DMS79 treated with DMSO at 0.1 percent for 48 hours (cell line): Measurements from ENCODE around the gene RNGTT.

Experiments
- DNase-seq: peaks from one replicate; lab custom pipeline; 2025; lab: John Stamatoyannopoulos, UW

The RNGTT gene

DNA sequence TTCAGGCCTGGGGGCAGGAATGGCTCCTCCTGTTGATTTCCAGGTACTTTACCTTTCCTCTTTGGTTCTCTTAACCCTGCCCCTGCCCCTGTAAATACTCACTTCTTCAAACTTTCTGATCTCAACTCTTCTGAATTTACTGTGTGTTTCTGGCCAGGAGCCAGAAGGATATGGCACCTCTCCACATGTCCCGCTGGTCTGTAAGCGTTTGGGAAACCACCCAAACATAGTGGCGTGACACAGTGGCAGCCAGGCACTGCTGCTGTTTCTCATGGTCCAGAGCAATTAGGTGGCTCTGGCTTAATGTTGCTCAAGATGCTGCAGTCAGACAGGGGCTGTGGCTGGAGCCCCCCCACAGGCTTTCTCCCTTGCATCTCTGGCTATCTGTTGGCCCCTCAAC is 374.5 kb downstream of the RNGTT start:
- no peak for DNase-seq

DNA sequence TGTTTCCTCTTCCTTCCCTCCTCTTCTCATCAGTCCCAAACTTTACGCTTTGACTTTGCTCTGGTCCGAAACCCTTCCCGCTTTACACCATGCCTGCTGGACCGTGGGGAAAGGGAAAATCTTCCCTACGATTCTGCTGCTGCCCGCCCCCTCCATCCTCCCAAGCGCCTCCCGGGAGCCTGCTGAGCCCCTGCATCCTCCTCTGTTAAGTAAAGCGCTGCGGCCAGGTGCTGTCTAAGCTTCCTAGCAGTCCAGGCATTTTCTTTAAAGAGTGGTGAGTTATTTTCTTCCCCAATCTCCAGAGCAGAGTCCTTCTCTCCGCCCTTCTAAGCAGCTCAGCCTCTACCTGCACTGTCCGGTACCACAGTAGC is 376.3 kb downstream of the RNGTT start:
- DNase-seq, result no peak

DNA sequence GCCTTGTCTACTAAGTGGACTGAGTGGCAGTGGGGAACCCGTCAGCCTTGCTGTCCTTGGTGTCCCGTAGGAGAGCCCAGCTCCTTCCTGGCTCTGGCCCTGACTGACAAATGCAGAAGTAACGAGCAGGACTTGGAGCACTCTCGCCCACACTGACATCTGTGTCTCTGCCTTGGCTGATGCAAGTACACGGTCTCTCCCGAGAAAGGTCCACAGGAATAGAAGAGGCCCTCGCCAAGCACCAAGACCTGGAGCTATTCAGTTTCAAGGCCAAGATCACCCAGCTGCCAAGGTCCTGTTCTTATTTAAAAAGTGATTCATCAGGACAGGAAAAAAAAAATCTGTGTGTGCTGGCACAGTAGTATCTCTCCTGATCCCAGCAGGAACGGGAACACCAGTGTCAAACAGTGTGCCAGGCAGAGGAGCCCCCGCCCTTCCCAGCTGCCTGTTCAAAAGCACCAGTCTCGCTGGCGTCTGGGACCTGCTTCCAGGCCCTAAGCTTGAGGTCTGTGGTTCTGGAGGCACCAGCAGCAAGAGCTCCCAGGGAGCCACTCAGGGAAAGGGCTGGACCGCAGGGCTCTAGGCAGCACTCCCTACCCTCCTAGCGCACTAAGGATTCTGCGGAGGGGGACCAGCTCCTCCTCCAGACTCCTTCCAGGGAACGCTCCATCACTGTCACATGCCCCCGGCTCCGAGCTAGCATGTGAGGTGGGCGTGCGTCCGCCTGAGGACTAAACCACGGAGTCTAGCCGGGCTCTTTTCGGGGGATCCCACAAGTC is 376.9 kb downstream of the RNGTT start:
- no peak for DNase-seq

DNA sequence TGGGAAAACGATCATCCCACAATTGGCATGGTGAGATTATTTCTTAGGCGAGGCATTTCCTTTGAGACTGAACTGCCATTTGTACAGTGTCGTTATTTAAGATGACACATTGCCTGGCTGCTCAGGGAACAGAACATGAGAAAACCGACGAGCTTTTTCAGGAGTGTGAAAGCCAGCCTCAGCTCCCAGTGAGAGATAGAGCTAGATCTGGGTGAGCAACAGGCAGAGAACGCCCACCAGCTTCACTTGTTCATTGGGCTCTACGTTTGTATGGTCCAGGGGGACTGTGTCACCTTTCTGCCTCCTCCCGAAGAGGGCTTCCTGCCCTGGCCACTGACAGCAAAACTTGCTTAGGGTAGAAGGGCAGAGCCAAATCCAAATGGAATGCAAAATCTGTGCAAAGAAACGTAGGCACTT is 378.1 kb downstream of the RNGTT start:
- DNase-seq, result no peak

DNA sequence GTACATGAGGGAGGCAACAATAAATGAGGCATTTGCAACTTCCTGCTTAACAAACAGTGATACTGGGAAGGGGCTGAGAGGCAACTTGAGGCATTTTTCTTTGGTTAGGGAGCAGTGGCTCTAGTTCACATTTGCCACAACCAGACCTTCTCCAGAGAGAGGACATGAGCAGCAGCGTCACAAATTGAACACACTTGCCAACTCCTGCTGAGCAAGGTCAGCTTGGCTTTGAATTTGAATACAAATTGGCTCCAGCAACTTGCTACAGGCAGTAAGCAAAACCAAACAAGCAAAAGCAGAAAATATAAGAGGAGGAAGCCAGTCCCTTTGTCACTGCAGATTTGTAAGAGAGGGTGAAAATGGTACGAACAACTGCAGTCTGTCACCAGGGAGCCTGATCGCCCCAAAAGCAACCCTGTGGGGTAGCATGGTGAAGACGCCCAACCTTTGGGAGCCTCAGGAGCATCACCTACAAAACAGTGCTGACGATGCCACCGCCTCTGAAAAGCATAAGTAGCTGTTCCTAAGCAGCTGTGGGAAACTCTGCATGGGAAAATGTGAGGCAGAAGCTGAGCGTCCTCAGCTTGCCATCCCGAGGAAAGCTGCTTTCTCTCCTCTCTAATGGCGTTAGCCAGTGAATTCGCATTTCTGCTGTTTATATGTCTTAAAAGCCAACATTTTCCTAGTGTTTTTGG is 378.7 kb downstream of the RNGTT start:
- DNase-seq, result no peak

DNA sequence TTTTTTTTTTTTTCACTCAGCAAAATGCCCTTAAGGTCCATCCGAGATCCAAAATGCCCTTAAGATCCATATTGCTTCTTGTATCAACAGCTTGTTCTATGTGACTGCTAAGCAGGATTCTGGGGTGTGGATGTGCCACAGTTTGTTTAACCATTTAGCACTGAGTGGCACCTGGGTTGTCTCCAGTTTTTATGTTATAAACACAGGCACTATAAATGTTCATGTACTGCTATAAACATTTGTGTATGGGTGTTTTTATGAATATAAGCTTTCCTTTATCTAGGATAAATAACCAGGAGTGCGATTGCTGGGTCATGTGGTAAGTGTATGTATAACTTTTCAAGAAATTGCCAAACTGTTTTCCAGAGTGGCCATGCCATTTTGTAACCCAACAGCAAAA is 386.0 kb downstream of the RNGTT start:
- no peak for DNase-seq

DNA sequence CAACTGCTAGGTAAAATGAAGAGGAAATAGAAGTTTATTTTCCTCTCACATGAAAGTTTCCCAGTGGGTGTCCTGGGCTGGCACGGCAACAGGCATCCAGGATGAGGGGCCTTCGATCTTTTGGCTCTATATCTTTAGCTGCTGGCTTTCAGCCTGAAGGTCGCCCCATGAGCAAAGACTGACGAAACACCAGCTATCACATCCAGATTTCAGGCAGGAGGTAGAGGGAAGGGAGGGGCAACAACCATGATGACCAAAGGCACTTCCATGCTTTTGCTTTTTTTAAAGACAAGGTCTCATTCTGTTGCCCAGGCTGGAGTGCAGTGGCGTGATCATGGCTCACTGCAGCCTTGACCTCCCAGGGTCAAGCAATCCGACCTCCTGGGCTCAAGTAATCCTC is 387.9 kb downstream of the RNGTT start:
- DNase-seq, result no peak

DNA sequence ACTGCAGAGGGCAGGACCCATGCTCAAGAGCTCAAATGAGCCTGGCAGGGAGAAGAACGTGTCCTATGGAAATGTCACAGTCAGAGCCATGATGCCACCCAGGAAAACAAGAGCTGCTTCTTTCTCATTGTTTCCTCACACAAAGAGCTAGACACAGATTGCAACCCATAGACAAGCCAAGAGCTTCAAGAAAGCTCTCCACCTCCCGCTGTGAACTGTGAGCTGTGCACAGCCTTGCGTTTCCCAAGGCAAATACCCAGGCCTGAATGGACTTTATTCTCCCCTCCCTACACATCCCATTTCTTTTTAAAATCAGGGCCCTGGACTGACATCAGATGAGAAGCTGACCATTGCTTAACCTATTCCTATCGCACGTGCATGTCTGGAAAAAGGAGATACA is 388.8 kb downstream of the RNGTT start:
- DNase-seq, result no peak

DNA sequence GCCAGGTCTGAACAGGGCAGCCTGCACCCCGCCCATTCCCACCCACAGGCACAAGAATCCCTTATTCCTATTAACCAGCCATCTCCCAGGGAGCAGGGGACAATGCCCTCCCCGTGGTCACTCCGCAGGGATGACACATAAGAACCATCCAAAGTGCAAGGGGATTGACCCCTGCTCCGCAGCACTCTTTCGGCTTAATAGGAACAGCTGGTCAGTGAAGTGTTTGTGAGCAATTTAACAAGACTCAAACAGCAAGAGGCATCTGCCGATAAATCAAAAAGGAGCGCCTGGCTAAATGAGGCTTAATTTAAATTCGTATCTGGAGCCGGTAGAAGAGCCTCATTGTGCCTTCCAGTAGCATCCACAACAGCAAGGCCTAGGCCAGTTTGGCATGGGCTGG is 389.4 kb downstream of the RNGTT start:
- no peak for DNase-seq

DNA sequence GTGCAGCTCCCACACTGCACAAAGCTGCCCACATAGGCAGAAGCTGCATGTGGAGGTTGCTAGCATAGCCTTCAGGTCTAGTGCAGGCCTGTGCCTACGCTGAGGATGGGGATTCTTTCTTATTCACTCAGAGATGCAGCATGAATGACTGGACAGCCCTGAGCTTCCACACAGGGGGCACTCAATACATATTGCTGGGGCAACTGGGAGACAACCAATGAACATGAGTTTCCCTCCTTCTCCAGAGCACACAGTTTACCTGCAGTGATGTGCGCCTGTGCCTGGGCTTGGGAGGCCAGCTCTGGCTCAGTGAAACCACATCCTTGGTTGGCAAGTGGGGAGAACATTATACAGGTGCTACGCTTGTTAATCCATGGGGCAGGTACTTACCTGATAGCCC is 389.9 kb downstream of the RNGTT start:
- no peak for DNase-seq

DNA sequence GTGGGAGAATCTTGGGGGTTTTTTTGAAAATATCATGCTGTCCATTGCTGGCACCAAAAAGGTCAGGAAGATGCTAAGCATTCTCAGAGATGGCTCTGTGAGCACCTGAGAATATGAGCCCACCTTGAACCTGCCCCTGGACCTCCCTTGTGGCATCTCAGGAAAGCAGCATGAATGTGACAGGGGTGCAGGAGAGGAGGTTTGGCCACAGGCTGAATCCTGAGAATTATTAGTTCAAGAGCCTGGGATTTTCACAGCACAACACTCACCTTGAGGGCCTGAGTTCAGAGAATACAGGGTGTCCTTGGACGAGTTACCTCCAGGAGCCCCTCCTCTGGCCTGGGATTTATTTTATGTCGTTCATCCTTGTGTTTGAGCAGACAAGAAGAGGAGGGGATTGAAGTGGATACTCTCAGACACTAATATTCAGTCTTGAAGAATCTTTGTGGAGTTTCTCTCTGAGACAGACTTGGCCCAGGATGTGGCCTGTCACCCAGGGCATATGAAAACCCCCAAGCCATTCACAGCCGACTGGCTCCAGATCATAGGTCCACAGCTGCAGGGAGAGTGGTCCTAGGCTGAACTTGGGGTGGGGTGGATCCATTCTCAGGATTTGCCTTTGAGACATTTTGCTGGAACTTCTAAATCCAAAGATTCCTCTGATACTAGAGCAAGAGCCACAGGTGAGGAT is 390.8 kb downstream of the RNGTT start:
- DNase-seq, result no peak

DNA sequence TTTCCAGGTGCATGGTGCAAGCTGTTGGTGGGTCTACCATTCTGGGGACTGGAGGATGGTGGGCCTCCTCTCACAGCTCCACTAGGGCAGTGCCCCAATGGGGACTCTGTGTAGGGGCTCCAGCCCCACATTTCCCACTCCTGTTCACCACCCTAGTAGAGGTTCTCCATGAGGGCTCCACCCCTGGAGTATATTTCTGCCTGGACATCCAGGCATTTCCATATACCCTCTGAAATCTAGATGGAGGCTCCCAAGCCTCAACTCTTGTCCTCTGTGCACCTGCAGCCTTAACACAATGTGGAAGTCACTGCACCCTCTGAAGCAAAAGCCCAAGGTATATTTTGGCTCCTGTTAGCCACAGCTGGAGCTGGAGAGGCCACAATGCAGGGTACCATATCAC is 393.5 kb downstream of the RNGTT start:
- DNase-seq, result no peak

DNA sequence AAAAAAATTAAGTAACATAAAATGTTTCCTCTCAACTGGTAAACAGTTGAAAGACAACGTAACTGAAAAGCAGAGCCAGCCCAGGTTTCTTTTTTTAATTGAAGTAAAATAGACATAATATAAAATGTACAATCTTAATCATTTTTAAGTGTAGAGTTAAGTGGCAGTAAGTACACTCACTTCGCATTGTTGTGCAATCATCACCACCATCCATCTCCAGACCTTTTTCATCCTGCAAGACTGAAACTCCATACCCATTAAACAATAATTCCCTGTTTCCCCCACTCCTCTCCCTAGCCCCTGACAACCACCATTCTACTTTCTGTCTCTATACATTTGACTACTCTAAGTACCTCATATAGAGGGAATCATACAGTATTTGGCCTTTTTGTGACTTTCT is 395.7 kb downstream of the RNGTT start:
- no peak for DNase-seq

DNA sequence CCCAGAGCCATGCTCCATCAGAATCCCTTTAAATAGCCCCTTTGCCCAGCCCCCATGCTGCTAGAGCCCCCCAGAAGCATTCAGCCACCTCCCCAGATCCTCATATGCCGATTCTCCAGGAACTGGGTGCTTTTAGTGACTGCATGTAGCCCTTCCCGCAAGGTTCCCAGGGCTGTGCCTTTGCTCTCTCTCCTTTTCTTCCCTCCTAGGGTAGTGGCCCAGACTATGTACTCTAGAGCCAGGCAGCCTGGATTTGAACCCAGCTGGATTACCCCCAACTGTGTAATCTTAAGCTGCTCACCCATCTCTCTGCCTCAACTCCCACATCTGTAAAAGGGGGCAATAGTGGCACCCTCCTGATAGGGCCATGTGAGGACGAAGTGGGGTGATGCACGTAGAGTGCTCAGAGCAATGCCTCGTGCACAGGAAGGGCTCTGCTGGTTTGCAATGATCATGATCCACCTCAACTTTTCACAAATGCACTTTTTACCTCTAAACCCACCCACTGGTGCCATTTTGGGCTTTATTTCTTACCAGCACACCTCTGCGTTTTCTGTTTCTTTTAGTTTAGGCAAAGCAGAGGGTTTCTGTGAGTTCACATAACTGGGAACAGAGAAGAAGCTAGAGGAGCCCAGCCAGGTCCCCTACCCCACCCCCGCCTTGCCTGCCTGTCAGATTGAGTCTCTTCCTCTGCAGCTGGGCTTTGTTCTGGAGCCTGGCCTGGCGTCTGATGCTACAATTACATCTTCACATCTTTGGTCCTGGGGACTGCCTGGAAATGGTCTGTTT is 396.5 kb downstream of the RNGTT start:
- DNase-seq, result no peak

DNA sequence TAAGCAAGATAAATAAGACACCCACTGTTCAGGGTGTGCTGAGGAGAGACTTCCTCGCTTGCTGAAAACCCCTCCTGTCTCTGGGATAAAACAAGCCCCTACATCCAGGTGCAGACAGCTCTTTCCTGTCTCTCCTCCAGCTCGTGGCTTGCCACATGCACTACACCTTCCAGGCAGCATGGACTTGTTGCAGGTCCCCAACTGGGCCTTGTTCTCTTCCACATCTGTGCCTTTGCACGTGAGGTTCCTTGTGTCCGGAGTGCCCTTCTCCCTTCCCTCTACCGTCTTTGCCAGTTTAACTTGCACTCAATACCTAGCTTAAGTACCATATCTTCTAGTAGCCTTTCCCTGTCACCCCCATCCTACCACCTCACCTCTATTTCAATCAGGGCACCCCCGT is 397.6 kb downstream of the RNGTT start:
- no peak for DNase-seq

DNA sequence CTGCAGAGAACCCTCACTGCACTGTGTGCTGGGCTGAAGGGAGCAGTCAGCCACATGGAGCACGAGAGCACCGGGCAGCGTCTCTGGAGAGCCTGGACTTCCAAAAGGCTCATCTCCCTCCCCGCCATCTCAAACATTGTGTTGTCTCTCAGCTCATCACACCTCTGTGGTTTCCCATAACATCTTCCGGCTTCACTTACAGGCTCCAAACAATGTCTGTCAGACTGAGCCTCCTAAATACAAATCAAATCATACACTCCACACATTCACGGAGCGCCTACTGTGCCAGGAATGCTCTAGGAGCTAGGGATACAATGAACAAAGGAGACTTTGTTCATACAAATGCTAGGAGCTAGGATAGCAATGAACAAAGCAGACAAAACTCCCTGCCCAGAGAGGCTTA is 398.0 kb downstream of the RNGTT start:
- no peak for DNase-seq

DNA sequence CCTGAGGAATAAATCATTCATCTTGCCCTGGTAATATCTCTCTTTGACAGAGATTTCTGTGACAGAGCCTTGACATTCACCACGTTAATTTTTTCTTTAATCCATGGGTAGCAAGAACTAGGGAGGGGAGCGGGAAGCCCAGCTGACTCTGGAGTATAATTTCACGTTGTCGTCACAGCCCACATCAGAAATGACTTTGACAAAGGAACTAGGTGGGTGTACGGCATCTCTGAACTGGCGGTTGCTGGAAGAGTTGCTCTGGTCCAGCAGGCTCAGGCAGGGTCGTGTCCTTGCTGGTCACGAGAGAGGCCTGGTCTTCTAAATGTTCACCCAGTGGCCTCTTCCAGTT is 400.2 kb downstream of the RNGTT start:
- no peak for DNase-seq

DNA sequence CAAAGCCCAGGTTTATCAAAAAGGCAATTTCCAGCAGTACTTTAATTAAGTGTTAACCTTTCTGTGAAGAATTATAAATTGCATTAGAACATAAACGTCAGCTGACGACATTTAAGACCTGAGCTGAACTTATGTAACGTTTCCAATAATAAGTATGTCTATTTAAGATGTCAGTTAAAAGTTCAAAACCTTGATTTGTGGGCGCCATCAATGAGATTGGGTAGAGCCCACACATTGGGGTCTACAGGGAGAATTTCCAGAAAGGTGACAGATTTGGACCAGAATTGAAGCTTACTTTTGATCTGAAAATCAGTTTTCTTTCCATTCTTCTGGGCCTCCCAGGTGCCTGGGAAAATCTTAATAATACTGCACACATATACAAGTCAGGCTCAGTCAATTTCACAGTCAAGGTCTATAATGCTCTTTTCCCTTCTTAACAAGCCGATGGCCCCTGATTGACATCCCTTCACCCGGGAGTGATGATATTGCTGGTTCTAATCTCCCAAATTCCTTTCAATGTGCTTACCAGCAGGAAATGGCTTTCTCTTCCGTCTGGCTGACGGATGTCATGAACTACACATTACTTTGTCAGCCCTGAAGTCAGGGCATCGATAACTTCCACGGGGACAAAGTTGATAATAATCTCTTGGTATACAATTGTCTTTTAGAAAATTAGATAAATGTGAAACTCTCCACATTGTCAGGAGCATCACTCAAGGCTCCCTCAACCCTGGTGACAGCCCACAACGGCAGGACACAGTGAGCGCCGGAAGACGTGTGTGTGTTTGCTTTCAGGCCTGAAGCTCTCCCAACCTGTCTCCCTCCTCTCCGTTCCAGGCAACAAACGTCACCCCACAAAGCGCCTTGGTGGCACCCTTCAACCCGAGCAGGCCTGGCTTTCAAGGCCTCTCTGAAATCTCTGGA is 400.8 kb downstream of the RNGTT start:
- DNase-seq, result no peak

DNA sequence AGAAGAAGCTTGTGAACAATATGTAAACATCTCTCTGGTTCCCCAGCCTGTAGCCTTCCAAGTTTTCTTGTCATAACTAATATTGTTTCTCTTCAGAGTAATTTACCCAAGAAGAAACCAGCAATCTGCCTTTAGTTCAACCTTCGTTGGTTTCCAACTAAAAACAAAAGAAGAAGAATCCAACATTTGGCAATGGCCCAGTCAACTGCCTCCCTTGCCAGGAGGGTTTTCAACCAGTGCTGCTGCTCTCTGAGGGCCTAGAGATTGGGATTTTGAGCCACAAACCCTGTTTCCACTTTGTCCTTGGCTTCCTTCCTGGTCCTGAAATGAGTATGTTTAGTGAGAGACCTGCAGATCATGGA is 401.5 kb downstream of the RNGTT start:
- DNase-seq, result no peak

DNA sequence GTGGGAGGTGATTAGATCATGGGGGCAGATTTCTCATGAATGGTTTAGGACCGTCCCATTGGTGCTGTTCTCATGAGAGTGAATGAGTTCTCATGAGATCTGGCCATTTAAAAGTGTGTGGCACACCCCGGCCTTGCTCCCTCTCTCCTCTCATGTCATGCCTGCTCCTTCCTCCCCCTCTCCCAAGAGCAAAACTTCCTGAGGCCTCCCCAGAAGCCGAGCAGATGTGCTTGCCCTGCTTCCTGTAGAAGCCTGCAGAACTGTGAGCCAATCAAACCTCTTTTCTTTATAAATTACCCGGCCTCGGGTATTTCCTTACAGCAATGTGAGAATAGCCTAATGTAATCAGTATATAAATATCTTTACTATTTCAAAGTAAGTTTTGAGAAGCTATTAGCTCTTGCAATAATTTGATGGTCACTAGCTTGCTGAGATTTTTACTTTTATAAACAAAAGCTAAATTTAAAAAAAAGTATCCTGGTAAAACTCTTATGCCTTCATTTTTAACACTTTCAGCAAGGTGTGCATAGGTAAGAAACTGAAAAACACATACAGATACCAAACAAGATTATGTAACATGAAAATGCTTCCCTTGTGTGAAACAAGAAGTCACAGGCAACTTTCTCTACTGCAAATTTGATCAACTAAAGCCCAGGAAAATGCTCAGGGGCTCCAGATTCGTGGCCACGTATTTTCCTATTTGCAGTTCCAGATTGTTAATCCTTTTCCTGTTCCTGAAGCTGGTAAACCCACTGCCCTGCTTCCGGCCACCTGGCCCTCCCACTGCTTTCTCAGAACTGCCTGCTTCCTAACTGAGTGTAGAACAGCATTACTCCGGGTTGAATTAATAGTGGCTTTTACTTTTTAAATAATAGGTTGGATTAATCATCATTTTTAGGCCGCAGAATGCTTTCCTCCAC is 402.1 kb downstream of the RNGTT start:
- no peak for DNase-seq
